Ishikawa (cell line): ENCODE measurements around the gene HTRA1.

Source experiments
- CEBPB ChIP-seq: IDR thresholded peaks from 2 replicates; pipeline ENCODE4 v1.6.1; 2012
- TCF12 ChIP-seq: IDR thresholded peaks from 2 replicates; pipeline ENCODE4 v1.6.1; 2012; ENCODE audit warnings: low read depth
- TF ChIP-seq, protein P1 (sequence below): IDR thresholded peaks from 2 replicates; pipeline ENCODE4 v1.6.1; 2012; ENCODE audit warnings: low read depth, mild to moderate bottlenecking

DNA sequence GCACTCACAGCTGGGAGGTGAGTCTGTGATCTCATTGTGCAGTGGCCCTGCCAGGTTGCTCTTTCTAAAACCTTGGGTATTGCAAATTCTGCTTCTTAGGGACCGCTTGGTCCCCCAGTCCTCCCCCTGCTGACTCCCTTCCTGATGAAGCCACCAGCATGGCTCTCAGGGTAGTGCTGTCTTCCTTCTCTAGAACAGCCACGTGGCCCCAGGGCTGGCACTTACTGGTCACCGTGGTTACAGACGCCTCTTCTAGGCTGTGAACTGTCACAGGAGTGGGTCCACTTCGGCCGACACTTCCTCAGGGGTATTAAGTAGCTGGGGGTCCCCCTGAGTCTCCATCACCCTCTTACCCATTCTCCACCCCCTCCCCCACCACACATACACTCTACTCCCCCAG lies 2.7 kb upstream of the HTRA1 start:
- TF ChIP-seq TCF12 (no peak), CEBPB (no peak)
- TF ChIP-seq, protein P1, sequence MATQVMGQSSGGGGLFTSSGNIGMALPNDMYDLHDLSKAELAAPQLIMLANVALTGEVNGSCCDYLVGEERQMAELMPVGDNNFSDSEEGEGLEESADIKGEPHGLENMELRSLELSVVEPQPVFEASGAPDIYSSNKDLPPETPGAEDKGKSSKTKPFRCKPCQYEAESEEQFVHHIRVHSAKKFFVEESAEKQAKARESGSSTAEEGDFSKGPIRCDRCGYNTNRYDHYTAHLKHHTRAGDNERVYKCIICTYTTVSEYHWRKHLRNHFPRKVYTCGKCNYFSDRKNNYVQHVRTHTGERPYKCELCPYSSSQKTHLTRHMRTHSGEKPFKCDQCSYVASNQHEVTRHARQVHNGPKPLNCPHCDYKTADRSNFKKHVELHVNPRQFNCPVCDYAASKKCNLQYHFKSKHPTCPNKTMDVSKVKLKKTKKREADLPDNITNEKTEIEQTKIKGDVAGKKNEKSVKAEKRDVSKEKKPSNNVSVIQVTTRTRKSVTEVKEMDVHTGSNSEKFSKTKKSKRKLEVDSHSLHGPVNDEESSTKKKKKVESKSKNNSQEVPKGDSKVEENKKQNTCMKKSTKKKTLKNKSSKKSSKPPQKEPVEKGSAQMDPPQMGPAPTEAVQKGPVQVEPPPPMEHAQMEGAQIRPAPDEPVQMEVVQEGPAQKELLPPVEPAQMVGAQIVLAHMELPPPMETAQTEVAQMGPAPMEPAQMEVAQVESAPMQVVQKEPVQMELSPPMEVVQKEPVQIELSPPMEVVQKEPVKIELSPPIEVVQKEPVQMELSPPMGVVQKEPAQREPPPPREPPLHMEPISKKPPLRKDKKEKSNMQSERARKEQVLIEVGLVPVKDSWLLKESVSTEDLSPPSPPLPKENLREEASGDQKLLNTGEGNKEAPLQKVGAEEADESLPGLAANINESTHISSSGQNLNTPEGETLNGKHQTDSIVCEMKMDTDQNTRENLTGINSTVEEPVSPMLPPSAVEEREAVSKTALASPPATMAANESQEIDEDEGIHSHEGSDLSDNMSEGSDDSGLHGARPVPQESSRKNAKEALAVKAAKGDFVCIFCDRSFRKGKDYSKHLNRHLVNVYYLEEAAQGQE, result no peak
